Stimulated activated CD4-positive, alpha-beta T cell treated with anti-CD3 and anti-CD28 coated beads, Interleukin-1b, Interleukin-23, amount 100 ng/mL, for 4 hours (primary cell): ENCODE data around the gene KCNN3.

Experiments used
- DNase-seq, 2 donors: peaks; one replicate each; pipeline ENCODE4 v3.0.0-alpha.2; 2020; ENCODE audit warnings: low read depth in 2 of 2

Gene KCNN3

GRCh38 chr1:154772606-154773506 is 97.2 kb downstream of the KCNN3 start:
- DNase-seq = no peak

GRCh38 chr1:154772056-154772455 is 98.0 kb downstream of the KCNN3 start:
- DNase-seq = no peak

DNA sequence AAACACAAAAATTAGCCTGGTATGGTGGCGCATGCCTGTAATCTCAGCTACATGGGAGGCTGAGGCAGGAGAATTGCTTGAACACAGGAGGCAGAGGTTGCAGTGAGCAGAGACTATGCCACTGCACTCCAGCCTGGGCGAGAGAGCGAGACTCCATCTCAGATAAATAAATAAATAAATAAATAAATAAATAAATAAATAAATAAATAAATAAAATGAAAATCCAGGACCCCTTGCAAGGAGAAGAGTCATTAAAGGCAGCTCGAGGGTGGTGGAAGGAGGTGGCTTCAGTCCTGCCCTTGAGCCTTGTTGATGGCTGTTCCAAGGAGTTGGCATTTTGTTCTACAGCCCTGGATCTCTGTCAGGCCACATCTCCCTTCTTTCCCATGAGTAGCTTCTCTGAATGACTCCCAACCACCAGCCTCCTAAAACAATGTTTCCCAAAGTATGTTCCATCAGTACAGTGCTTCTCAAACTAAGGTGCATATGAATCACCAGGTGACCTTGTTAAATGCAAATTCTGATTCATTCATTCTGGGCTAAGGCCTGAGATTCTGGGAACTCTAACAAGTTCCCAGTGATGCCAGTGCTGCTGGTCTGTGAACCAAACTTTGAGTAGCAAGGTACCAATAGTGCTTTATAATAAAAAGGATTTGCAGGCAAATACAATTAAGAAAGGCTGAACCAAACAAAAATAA is 99.0 kb downstream of the KCNN3 start:
- no peak for DNase-seq

- no peak for DNase-seq
These were observed 100.7 kb downstream of the KCNN3 start for GRCh38 chr1:154769193-154769895.

DNA sequence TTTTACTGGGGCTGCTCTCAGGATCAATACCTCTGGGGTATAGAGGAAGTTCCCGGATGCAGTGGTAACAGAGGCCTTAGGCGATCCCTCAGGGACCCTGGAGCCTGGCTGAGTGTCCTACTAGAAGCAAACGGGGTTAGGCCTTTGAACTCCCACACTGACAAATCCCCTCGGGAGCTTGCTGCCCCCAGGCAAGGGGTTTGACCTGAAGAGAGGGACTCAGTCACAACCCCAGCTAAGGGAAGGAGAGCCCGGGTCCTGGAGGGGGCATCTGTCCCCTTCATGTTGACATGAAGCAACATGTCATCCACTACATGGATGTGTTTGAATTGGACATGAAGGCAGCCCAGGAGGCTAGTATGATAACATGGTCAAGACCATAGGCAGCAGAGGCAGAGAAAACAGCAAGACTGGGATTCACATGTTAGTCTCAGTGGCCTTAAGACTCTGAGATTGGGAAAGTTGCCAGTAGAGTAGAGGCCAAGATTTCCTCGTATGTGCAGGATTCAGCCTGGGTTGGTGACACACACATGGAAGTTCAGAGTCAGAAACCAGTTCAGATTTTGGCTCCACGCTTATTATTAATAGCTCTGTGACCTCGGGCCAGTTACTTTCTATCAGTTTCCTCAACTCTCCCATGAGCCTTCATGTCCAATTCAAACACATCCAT is 101.5 kb downstream of the KCNN3 start:
- no peak for DNase-seq

- DNase-seq = no peak
These were observed 102.5 kb downstream of the KCNN3 start for GRCh38 chr1:154767315-154768240.

DNA sequence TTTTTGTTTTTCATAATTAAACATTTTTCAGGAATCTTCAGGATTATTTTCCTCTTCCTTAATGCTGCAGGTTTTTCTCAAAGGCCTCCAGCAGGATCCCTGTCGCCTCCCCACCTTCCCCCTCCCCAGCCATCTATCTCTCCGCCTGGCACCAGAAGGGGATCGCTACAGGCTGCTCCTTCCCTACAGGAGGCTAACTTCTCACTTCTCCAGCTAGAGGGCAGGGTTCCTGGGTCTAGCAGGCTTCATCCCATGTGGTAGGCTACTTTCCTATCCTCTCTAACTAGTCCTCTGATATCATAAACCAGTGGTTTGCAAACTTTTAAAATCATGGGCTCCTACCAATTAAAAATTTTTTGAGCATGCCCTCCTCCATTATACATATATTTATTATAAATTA is 104.1 kb downstream of the KCNN3 start:
- no peak for DNase-seq

DNA sequence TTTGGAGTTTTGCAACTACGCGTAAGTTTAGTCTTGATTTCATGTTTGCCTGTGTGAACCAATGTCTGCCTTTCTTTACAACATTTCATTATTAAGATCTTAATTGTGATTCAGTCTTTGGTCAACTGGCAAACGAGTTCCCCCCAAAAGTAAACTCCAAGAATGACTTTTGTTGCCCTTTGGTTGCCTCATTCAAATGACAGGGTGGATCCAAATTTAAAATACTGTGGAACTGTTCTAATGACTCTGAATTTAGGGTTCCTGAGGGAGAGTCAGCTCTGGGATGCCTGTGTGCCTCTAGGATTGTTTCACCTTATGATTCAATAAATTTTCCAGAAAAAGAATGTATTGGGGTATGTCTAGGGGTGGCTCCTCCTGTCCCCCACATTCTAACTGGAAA is 105.3 kb downstream of the KCNN3 start:
- DNase-seq = no peak

DNA sequence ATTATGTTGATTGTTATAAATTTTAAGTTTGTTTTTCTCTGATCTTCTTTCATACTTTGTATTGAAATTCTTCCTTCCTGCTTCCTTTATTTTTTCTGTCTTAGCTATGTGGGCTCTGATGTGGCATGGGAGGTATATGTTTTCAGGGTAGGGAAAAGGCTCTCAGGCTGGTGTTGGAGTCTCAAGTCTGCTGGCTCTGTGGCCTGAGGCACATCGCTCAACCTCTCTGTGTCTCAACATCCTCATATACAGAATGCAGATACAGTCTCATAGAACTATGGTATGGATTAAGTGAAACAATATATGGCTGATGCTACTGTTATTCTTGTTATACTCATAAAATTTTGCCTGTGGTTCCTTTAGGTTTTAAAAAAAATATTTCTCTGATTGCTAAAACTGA is 105.9 kb downstream of the KCNN3 start:
- no peak for DNase-seq

- peak; percentile 86 to 91 for DNase-seq
These were observed 109.6 kb downstream of the KCNN3 start for GRCh38 chr1:154760469-154760933.

GRCh38 chr1:154759793-154760192 is 110.3 kb downstream of the KCNN3 start:
- DNase-seq = no peak

- DNase-seq = peak; percentile 55 to 64
These were observed 110.9 kb downstream of the KCNN3 start for GRCh38 chr1:154759196-154759595.

GRCh38 chr1:154758346-154758745 is 111.7 kb downstream of the KCNN3 start:
- no peak for DNase-seq

DNA sequence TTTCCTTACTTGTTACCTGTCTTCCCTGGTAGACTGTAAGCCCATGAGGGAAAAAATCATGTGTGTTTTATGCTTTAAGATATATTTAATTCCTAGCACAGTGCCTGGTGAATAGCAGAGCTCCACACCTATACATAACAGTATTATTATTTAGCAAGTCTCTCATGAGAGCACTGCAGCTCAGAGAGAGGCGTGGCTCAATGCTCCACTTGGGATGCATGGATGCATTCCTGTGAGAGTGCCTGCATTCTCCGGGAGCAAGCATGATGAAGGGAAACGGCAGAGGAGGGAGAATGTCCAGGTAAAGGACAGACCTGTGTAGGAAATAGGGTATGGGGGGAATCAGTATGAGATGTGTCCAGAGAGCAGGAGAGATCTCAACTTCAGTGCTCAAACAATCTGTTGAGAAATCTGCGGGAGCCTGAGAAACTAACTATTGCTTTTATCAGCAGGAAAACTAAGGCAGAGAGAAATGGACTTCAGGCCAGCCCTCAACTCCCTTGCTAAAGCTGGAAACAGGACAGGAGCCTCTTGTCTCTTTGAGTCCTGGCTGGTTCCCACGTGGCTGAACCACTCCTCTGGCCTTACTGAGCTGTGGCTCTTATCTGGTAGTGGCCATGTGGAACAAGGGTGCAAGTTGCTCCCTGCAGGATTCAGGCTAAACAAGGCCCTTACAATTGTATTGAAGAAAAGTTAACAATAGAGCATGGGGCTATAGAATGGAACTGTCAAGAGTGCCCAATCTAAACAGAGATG is 113.1 kb downstream of the KCNN3 start:
- DNase-seq = no peak

DNA sequence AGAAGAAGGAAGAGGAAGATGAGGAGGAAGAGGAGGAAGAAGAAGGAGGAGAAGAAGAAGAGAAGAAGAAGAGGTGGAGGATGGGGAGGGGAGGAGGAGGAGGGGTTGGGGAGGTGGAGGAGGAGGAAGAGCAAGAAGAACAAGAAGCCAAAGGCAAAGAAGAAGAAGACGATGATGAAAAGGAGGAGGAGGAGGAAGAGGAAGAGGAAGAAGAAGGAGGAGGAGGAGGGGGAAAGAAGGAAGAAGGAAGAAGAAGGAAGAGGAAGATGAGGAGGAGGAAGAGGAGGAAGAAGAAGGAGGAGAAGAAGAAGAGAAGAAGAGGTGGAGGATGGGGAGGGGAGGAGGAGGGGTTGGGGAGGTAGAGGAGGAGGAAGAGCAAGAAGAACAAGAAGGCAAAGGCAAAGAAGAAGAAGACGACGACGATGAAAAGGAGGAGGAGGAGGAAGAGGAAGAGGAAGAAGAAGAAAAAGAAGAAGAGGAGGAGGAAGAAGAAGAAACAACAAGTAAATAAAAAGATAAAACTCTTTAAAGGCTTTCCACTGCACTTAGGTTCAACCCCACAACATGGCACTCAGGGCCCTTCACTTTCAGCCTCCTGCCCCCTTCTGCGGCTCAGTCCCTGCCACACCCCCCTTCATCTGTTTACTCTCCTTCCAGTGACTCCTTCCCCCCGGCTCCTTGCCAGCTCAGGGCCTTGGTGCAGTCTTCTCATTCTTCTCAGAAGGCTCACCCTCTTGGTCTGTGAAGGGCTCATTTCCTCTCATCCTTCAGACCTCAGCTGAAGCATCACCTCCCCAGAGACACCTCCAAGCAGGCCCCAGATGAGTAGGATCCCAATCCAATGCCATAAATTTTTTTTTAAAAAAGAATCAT is 114.0 kb downstream of the KCNN3 start:
- DNase-seq = no peak

DNA sequence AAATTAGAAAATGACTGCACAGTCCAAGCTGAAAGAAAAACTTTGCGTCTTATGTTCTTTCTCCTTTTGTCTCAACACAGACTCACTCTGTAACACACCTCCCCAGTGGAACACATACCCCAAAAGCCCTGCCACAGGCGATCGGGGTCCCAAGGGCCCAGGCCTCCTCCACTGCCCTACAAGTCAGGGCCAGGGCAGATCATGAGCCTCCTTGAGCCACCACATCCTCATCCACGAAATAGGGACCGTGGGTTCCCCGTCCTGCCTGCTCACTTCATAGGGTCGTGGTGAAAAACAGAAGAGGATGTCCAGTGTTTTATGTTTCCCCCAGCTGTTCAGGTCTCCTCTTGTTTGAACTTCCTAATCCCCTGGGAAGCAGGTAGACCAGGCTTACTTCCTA is 116.7 kb downstream of the KCNN3 start:
- no peak for DNase-seq

DNA sequence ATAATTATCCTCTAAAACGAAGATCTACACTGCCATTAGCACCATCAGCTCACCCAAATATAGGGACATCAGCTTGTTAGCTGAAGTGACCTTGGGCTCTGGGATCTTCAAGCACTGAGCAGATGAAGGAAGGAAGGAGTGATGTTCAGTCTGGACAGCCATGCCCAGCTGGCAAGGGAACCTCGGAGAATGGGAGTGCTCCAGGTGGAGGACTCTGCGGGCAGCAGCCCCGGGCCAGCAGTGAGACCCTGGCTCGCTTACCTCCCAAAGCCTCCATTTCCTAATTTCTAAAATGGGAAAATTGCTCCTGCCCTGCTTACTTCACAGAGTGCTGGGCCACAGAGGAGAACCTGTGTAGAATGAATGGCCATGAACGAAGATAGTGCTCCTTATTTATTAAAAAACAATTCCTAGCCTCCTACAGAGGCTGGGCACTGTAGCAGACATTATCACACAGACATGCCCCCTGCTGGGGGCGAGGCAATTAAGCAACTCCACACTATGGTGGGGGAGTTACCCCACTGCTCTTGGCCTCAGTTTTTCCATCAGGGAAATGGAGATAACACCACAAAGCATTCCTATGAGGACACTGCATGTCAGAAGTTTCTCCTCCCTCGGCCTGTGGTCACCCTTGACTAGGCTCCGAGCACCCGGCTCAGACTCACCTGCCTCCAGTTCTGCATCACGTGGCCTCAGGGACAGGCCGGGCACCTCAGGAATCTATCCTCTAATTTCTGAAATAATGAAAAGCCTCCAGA is 117.6 kb downstream of the KCNN3 start:
- DNase-seq = no peak

DNA sequence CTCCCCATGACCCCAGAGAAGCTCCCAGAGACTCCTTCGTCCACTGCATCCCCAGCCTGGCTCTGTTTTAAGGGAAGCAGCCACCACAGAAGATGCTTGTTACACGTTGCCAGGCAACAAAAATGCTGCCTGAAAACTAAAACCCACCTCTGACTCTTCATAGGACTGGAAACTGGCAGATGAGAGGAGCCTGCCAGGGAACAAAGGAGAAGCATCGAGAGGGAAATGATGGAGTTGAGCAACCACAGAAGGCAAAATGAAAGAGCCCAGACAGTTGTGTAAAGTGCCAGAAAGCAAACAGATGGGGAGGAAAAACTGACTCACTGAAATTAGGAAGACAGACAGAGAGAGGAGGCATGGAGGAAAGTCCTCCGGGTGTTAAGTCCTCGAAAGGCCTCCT is 118.4 kb downstream of the KCNN3 start:
- no peak for DNase-seq
